Osteoblast (primary cell): Measurements from ENCODE around the gene GSKIP. TPM values are rescaled to one million over a fixed set of nuclear protein-coding genes. Genes with fewer than 3 reads are reported as not detected.

Experiments used
- DNase-seq: peaks from one replicate; pipeline ENCODE4 v3.0.0; 2011; ENCODE audit warnings: low spot score, mixed read lengths; ENCODE audit not compliant: insufficient read length; ENCODE audit errors: missing footprints
- H2AFZ ChIP-seq: 2 replicates; pipeline ENCODE4 v1.6.0; 2011; ENCODE audit warnings: mild to moderate bottlenecking, low read length
- H3K27ac ChIP-seq: 2 replicates; pipeline ENCODE4 v1.5.1; 2011; ENCODE audit warnings: mild to moderate bottlenecking, low read depth, low read length, moderate library complexity
- H3K27me3 ChIP-seq: 2 replicates; pipeline ENCODE4 v1.6.0; 2012; ENCODE audit warnings: mild to moderate bottlenecking, control low read depth, inconsistent platforms, low read length, moderate library complexity; ENCODE audit not compliant: insufficient read depth
- H3K36me3 ChIP-seq: 2 replicates; pipeline ENCODE4 v1.5.1; 2011; ENCODE audit warnings: mild to moderate bottlenecking, low read length, control low read depth, moderate library complexity; ENCODE audit not compliant: insufficient read depth
- H3K4me1 ChIP-seq: 2 replicates; pipeline ENCODE4 v1.5.1; 2011; ENCODE audit warnings: mild to moderate bottlenecking, low read length, control low read depth, moderate library complexity; ENCODE audit not compliant: insufficient read depth
- H3K4me2 ChIP-seq: 2 replicates; pipeline ENCODE4 v1.6.0; 2011; ENCODE audit warnings: mild to moderate bottlenecking, low read length; ENCODE audit not compliant: insufficient read depth
- H3K4me3 ChIP-seq: fragments of 200-600 bp; sonication (generic); 3 replicates; pipeline ENCODE4 v1.5.1; 2012; ENCODE audit warnings: mild to moderate bottlenecking, low read length, inconsistent platforms; ENCODE audit not compliant: insufficient read depth
- H3K79me2 ChIP-seq: 2 replicates; pipeline ENCODE4 v1.6.0; 2012; ENCODE audit warnings: mild to moderate bottlenecking, low read length, control low read depth, inconsistent platforms; ENCODE audit not compliant: insufficient read depth
- H3K9me3 ChIP-seq: 2 replicates; pipeline ENCODE4 v1.5.1; 2011; ENCODE audit warnings: low read depth, low read length, control low read depth
- H4K20me1 ChIP-seq: 2 replicates; pipeline ENCODE4 v1.6.0; 2012; ENCODE audit warnings: mild to moderate bottlenecking, low read length, control low read depth; ENCODE audit not compliant: insufficient read depth
- total RNA-seq: library from RNA; depleted of rRNA; stranded (reverse); fragments of >200 nt; gene quantifications from 2 replicates; pipeline ENCODE4 v1.2.3, GENCODE V29; 2012
- TF ChIP-seq, protein P1 (sequence below): IDR thresholded peaks from 2 replicates; pipeline ENCODE4 v1.5.1; 2011; ENCODE audit warnings: mild to moderate bottlenecking, low read depth, low read length, moderate library complexity; ENCODE audit errors: extremely low read depth

Gene GSKIP
- total RNA-seq, 1 donor: 26.8 TPM

DNA sequence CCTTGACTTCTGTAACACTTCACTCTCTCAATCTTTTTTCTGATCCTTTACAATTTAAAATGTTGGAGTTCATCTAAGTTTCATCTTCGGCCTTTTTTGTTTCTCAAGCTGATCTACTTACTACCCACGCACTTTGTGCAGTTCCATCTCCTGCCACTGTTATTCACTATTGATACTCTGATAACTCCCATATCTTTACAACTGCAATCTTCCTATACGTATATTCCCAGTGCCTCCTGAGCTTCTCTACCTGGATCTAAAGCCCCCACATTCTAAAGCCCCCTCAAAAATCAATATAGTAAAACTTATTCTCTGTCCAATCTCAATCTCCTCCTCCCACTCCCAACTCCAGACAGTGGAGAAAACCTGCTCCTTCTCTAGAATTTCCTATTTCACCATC lies 6.1 kb upstream of the GSKIP start:
- H2AFZ ChIP-seq: no peak overlapping the region
- peaks cover 13% of the 10 kb centered on the region for H3K4me1 ChIP-seq
- no peak overlapping the region for H3K4me3 ChIP-seq
- H3K27me3 ChIP-seq: no peaks in the 10 kb centered on the region
- H3K36me3 ChIP-seq: no peaks in the 10 kb centered on the region
- no peak overlapping the region for H3K27ac ChIP-seq
- DNase-seq: no peak
- peaks cover 32% of the 10 kb centered on the region for H4K20me1 ChIP-seq
- TF ChIP-seq, protein P1, sequence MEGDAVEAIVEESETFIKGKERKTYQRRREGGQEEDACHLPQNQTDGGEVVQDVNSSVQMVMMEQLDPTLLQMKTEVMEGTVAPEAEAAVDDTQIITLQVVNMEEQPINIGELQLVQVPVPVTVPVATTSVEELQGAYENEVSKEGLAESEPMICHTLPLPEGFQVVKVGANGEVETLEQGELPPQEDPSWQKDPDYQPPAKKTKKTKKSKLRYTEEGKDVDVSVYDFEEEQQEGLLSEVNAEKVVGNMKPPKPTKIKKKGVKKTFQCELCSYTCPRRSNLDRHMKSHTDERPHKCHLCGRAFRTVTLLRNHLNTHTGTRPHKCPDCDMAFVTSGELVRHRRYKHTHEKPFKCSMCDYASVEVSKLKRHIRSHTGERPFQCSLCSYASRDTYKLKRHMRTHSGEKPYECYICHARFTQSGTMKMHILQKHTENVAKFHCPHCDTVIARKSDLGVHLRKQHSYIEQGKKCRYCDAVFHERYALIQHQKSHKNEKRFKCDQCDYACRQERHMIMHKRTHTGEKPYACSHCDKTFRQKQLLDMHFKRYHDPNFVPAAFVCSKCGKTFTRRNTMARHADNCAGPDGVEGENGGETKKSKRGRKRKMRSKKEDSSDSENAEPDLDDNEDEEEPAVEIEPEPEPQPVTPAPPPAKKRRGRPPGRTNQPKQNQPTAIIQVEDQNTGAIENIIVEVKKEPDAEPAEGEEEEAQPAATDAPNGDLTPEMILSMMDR: no peak
- H3K9me3 ChIP-seq: no peaks in the 10 kb centered on the region
- H3K4me2 ChIP-seq: no peak overlapping the region
- H3K79me2 ChIP-seq: peaks cover 77% of the 10 kb centered on the region

DNA sequence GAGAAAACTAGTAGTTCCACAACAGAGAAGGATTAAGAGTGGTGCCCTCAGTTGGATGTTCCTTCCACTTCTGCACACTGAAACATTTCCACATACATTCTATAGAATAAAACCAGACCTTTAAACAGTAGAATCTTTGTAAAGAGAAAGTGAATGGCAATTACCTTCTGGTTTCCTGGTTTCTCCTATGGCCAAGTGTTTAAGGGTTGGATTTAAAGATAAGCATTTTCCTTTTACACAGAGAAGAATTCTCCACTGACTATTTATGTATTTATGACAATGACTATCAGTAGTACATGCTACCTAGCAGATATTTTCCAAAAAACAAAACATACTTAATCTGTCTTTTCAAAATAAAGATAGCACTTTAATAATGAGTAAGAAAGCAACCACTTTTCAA lies 3.4 kb upstream of the GSKIP start:
- Histone ChIP-seq H3K27ac (no peak overlapping the region), H3K36me3 (no peaks in the 10 kb centered on the region), H3K9me3 (no peaks in the 10 kb centered on the region), H3K4me3 (no peak overlapping the region), H3K4me2 (no peak overlapping the region), H4K20me1 (peaks cover 43% of the 10 kb centered on the region), H2AFZ (no peak overlapping the region), H3K27me3 (no peaks in the 10 kb centered on the region), H3K79me2 (peaks cover 91% of the 10 kb centered on the region), H3K4me1 (peaks cover 22% of the 10 kb centered on the region)
- TF ChIP-seq, protein P1: no peak
- DNase-seq: no peak

DNA sequence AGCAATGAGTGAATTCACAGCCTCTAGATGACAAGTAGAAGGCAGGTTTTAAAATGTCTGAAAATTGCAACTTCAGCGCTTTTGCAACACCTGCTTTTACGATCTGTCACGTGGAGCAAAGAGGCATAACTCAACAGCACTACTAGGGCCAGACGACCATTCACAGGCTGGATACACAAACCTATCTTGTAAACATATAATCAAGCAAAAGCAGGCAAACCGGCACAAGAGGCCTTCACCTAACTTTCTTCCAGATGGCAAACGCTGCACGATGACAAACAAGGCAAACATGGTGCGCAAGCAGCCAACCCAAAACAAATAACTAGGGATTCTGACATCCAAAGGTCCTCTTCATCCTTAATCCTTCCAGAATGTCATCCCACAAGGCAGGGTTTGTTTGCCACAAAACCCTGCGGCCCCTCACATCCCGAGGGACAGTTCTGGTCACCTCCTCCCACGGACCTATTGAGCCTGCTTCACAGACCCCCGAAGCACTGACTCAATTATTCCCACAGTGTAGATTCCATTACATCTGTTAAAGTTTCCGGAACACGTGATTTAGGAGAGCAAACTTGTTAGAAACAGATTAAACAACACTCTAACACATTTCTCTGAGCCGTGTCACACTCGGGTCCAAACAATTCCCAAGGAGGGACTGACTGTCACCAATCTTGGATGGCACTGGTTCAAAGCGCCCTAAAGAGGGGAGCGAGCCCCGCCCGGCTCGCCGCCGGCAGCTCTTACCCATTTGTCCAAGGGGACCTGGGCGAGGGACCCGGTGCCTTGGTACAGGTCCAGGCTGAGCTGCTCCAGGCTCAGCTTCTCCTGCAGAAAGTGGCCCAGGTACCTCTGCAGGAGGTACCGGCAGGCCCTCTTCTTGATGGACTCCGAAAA lies 1.0 kb upstream of the GSKIP start:
- Histone ChIP-seq H4K20me1 (peaks cover 41% of the 10 kb centered on the region), H3K27me3 (no peaks in the 10 kb centered on the region), H3K27ac (peak overlapping the region; percentile 85), H3K79me2 (peaks cover 90% of the 10 kb centered on the region), H2AFZ (peak overlapping the region; percentile 93), H3K36me3 (no peaks in the 10 kb centered on the region), H3K4me3 (peak overlapping the region; percentile 96), H3K9me3 (no peaks in the 10 kb centered on the region), H3K4me1 (peaks cover 22% of the 10 kb centered on the region), H3K4me2 (peak overlapping the region; percentile 100)
- TF ChIP-seq, protein P1: no peak
- peak; percentile 76 for DNase-seq

DNA sequence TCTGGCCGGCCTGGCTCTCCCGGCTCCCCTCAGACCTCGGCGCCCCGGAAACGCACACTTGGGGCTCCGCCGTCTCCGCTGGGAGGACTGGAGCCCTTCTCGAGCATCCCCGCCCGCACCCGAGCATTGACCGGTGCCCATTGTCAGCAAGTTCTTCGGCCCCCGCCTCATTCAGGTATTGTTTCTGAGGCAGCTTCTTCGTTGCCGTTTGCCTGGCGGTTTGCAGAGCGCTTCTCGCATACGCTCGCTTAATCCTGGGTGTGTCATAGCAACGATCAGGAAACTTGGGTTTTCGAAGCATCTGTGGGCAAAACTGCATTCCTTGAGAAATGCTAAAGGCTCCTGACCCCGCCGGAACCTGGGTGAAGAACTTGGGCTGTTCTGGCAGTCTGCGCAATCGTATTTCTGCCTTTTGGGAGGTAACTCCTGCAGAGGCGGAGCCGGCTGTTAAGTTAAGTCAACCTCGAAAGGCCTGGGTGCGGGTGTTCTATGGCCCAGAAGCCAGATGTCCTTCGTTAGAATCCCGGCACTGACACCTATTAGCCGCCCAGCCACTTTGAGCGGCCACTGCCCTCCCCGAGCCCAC lies 518 bp downstream of the GSKIP start:
- TF ChIP-seq, protein P1: no peak

More for the DNA sequence above, 518 bp downstream of the GSKIP start:
- Histone ChIP-seq H2AFZ (peak overlapping the region; percentile 94), H3K4me1 (peaks cover 22% of the 10 kb centered on the region), H3K27ac (peak overlapping the region; percentile 69), H3K79me2 (peaks cover 90% of the 10 kb centered on the region), H3K27me3 (no peaks in the 10 kb centered on the region), H3K9me3 (no peaks in the 10 kb centered on the region), H3K36me3 (no peaks in the 10 kb centered on the region), H3K4me2 (peak overlapping the region; percentile 96), H3K4me3 (peak overlapping the region; percentile 96), H4K20me1 (peaks cover 45% of the 10 kb centered on the region)
- peak; percentile 85 for DNase-seq
